Stimulated activated naive B cell treated with anti-CD40 and anti-IgM and Interleukin-4, amounts not matched to agents 10 μg/mL and 1 μg/mL and 100 μg/mL, for 72 hours (primary cell): ENCODE results near the gene RALGPS1.

Source experiments
- ATAC-seq, 2 donors: fragments of 150-1000 bp; cut with Tn5 transposase; replicated peaks; 2 replicates each; pipeline ENCODE4 v1.10.0; 2021; ENCODE audit warnings: moderate library complexity in 1 of 2
- DNase-seq: peaks from one replicate; pipeline ENCODE4 v3.0.0; 2021
- H3K27ac Mint-ChIP-seq: one replicate; pipeline ENCODE4 v1.8.0; 2022; ENCODE audit warnings: mild to moderate bottlenecking, mixed read lengths
- H3K27me3 Mint-ChIP-seq, 2 donors: one replicate each; pipeline ENCODE4 v1.8.0; 2022; ENCODE audit warnings: mixed read lengths in 2 of 2
- H3K36me3 Mint-ChIP-seq, 2 donors: one replicate each; pipeline ENCODE4 v1.8.0; 2022; ENCODE audit warnings: mixed read lengths in 2 of 2, mild to moderate bottlenecking in 1 of 2
- H3K4me1 Mint-ChIP-seq, 2 donors: one replicate each; pipeline ENCODE4 v1.8.0; 2022; ENCODE audit warnings: mixed read lengths in 2 of 2, mild to moderate bottlenecking in 1 of 2
- H3K4me3 Mint-ChIP-seq, 2 donors: one replicate each; pipeline ENCODE4 v1.8.0; 2022; ENCODE audit warnings: mild to moderate bottlenecking in 2 of 2, mixed read lengths in 2 of 2, moderate library complexity in 1 of 2
- H3K9me3 Mint-ChIP-seq, 2 donors: one replicate each; pipeline ENCODE4 v1.8.0; 2022; ENCODE audit warnings: mixed read lengths in 2 of 2, mild to moderate bottlenecking in 1 of 2

The RALGPS1 gene

DNA sequence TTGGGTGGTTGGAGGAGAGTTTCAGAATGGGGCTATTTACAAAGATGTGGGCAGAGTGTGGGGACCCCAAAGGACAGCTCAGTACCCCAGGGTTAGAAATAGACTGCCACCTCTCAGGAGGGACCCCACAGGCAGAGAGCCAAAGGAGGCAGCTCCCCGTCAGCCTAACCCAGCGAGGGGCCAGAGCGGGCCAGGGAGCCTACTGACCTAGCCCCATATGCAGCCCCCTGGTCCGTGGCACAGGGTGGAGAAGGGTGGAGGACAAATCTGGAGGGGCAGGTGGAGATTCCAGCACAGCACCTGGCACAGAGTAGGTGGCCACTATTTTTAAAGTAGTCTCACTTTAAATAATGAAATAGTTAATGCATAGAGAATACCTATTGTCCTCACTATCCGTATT is 275.0 kb downstream of the RALGPS1 start:
- DNase-seq (no peak), ATAC-seq (no peak)
- no peaks in the 10 kb centered on the region for H3K4me1 Mint-ChIP-seq
- no peaks in the 10 kb centered on the region for H3K27me3 Mint-ChIP-seq
- H3K9me3 Mint-ChIP-seq = no peaks in the 10 kb centered on the region
- H3K36me3 Mint-ChIP-seq = peaks cover 0 to 5% of the 10 kb centered on the region in 2 donors
- no peak overlapping the region for H3K27ac Mint-ChIP-seq
- no peak overlapping the region for H3K4me3 Mint-ChIP-seq

DNA sequence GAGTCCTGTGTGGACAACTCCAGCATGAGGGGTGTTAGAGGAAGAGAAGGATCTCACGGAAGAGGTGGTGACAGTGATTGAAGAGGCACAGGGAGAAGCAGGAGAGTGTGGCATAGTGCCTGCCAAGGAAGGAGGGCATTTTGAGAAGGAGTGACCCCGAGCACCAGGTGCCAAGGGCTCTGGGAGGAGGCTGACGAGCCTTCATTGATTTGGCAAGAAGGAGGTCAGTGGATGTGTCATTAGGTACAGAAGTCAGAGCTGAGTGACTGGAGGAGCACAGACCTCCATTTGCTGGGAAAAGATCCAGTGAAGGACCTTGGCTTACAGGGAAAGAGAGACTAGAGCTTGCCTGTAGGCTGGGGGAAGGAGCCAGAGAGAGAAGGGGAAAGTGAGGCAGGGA is 278.2 kb downstream of the RALGPS1 start:
- Mint-ChIP-seq H3K36me3 (peaks cover 3 to 4% of the 10 kb centered on the region in 2 donors), H3K4me3 (no peak overlapping the region), H3K4me1 (peaks cover 0 to 2% of the 10 kb centered on the region in 2 donors), H3K27me3 (no peaks in the 10 kb centered on the region), H3K27ac (no peak overlapping the region), H3K9me3 (no peaks in the 10 kb centered on the region)
- ATAC-seq (no peak), DNase-seq (no peak)

DNA sequence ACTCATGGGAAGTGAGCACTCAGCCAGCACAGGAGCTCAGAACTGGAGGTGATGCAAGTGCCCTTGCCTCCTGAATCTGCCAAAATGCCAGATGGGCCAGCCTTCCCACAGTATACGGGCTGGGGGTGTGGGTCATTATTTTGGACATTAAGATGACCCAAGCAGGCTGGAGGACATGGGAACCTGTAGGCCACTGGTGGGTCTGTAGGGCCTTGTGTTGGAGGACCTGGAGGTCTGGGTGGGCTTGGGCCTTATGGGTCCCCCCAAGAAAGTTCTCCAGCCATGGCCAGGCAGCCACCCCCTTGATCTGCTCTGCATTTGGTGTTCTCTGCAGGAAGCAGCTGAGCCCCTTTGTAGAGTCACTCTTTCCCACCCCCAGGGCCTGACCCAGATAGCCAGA is 278.9 kb downstream of the RALGPS1 start:
- Mint-ChIP-seq H3K36me3 (peaks cover 3 to 4% of the 10 kb centered on the region in 2 donors), H3K27me3 (no peaks in the 10 kb centered on the region), H3K9me3 (no peaks in the 10 kb centered on the region), H3K27ac (no peak overlapping the region), H3K4me1 (peaks cover 0 to 2% of the 10 kb centered on the region in 2 donors), H3K4me3 (no peak overlapping the region)
- DNase-seq (no peak), ATAC-seq (no peak)

DNA sequence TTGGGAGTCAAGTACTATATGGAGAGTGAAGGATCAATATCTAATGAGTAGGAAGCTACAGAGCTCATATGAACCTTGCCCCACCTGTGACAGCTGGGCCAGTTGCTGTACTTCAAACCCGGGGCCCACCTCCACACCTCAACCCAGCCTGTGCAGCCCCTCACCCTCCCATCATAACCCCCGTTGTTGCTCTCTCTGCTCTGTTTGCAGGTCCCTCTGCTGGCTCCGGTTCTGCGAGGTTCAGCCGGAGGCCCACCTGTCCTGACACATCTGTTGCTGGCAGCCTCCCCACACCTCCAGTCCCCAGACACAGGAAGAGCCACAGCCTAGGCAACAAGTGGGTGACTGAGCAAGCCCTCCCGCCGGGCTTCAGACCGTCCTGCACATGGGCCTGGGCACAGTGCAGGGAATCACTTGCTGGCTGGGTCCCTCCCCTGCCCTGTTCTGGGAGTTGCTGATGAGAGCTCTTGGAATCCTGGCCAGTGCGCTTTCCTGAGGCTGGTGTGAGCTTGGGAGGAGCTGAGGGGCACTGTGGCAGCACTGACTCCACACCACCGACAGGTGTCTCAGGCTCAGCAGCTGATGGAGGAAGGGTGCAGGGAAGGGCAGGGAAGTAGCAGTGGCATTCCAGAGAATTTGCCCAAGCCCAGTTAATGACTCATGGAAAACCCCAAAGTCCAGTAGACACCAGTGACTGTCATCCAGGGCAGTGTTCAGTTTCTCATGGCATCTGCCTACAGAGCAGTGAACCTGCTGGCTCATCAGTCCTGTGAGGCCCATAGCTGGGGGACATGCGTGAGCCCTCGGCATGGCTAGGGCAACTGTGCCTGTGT is 280.5 kb downstream of the RALGPS1 start:
- ATAC-seq (no peak), DNase-seq (no peak)
- H3K27ac Mint-ChIP-seq = no peak overlapping the region
- no peak overlapping the region for H3K4me3 Mint-ChIP-seq
- H3K27me3 Mint-ChIP-seq = no peaks in the 10 kb centered on the region
- peaks cover 3 to 4% of the 10 kb centered on the region in 2 donors for H3K36me3 Mint-ChIP-seq
- peaks cover 0 to 7% of the 10 kb centered on the region in 2 donors for H3K4me1 Mint-ChIP-seq
- no peaks in the 10 kb centered on the region for H3K9me3 Mint-ChIP-seq

DNA sequence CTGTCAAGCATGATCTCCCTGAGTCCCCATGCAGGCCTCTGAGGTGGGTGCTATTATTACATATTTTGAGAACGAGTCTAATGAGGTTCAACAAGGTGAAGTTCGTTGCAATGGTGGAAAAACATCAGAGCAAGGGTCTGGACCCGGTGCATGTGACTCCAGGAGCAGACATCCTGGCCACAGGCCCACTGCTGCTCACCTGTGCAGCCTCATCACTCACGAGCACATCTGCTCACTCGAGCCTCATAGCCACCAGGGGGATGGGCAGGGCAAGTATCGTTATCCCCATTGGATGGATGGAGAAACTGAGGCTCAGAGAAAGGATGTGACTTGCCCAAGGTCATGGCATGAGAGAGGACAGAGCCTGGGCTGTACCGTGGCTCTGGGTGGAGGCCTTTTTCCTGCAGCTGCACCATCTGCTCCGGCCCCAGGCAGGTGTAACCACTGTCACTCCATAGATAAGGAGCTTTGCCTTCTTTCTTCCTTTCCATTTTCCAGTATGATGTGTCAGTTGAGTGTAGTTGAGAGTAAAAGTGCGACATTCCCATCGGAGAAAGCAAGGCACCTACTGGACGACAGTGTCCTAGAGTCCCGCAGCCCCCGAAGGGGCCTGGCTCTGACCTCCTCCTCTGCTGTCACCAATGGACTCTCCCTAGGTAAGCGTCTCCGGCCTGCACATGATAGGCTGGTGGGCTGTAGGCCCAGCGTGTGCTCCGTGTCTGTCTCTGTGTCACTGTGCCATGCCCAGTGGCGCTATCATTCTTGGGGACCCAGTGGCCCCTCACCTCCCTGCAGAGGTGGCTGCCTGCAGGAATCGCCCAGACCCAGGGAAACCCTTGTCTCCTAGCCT is 281.6 kb downstream of the RALGPS1 start:
- Mint-ChIP-seq H3K27me3 (no peaks in the 10 kb centered on the region), H3K4me1 (peaks cover 0 to 7% of the 10 kb centered on the region in 2 donors), H3K9me3 (no peaks in the 10 kb centered on the region), H3K27ac (no peak overlapping the region), H3K4me3 (no peak overlapping the region), H3K36me3 (peaks cover 3 to 4% of the 10 kb centered on the region in 2 donors)
- no peak for DNase-seq
- ATAC-seq = no peak

DNA sequence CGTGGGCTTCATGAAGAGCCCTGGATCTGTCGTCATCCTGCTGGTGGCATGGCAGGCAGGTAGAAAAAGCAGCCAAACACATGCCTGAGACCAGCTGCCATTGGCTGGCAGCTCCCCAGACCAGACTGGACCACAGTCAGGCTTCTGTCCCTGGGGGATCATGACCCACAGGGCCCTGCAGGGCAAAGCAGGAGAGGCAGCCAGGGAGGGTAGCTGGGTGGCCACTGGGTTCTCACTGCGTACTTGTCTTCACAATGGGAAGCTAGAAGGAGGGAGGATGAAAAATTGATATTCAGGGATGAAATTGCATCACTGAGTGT is 282.2 kb downstream of the RALGPS1 start:
- Mint-ChIP-seq H3K9me3 (no peaks in the 10 kb centered on the region), H3K27me3 (no peaks in the 10 kb centered on the region), H3K36me3 (peaks cover 3 to 4% of the 10 kb centered on the region in 2 donors), H3K27ac (no peak overlapping the region), H3K4me1 (peaks cover 0 to 7% of the 10 kb centered on the region in 2 donors), H3K4me3 (no peak overlapping the region)
- ATAC-seq (no peak), DNase-seq (no peak)

DNA sequence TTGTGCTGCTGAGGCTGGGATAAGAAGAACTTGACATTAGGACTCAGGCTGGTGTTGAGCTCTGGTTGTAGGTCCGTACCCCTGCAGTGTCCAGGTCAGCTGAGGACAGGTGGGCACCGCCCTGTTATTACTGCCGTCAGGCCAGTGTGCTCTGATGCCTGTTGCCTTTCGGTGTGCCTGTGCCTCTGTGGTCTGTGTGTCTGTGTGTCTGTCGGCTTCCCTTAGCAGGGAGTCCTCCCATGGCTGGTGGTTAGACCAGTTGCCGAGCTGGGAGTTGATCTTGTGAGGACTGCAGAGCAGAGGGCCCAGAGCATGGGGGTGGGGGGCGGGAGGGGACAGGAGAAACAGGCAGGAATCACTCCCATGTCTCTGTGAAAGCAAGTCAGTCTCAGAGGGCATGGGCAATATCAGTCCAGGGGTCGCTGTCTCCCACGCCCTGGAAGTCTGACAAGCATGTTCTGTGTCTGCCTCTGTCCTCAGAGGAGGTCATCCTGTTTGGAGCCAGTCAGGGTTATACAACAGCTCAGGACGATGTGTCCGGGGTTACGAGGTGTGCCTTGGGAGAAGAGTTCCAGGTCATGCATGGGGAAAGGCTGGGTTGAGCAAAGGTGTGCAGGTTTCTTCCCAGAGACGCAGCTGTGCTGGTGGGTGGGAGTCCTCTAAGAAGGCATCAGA is 282.7 kb downstream of the RALGPS1 start:
- H3K27ac Mint-ChIP-seq = no peak overlapping the region
- H3K4me1 Mint-ChIP-seq = peaks cover 0 to 7% of the 10 kb centered on the region in 2 donors
- peaks cover 3 to 4% of the 10 kb centered on the region in 2 donors for H3K36me3 Mint-ChIP-seq
- no peak overlapping the region for H3K4me3 Mint-ChIP-seq
- no peak for DNase-seq
- H3K27me3 Mint-ChIP-seq = no peaks in the 10 kb centered on the region
- no peaks in the 10 kb centered on the region for H3K9me3 Mint-ChIP-seq
- no peak for ATAC-seq

DNA sequence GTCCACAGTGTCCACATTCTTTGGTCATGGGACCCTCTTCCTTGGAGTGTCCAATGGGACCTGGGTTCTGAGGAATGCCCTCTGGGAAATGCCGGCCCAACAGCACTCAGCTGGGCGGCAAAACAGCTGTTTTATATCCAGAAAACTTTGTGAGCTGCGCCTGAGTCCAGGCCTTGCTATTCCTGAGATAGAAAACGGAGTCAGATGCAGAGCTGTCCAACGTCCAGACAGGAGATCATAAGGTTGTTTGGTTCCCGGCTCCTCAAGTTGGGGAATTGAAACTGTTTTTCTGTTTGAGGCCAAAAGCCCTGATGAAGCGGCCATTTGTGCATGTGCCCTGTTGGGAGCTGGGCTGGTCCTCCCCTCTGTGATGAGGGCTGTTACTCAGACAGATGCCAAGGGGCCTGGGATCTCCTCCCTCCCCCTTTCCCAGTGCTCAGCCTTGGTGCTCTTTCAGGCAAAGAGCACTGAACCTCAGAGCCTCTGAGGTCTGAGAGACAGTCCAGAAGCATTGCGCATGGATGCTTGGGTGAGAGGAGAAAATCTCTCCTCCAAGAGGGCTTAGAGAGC is 283.4 kb downstream of the RALGPS1 start:
- DNase-seq = no peak
- Mint-ChIP-seq H3K9me3 (no peaks in the 10 kb centered on the region), H3K36me3 (peaks cover 3 to 4% of the 10 kb centered on the region in 2 donors), H3K4me1 (peaks cover 0 to 7% of the 10 kb centered on the region in 2 donors), H3K4me3 (no peak overlapping the region), H3K27me3 (no peaks in the 10 kb centered on the region), H3K27ac (no peak overlapping the region)
- no peak for ATAC-seq

DNA sequence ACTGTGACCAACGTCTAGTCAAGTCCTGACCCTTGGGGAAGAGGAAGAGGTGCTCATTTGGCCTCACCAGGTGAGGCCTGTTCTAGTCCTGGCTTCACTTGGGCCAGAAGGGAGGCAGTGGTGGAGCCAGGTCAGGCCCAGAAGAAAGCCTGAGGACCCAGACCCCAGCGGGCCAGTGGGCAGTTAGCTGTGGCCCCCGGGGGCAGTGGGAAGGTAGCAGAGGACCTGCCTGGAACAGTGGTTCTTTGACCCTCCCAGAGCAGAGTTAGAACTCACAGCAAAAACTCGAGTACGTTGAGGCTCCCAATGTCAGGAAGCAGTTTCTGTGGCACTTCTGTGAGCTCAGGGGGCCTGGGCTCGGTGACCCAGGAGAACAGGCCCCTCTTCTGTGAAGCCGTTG is 284.0 kb downstream of the RALGPS1 start:
- H3K27ac Mint-ChIP-seq = no peak overlapping the region
- H3K36me3 Mint-ChIP-seq = peaks cover 3 to 4% of the 10 kb centered on the region in 2 donors
- H3K9me3 Mint-ChIP-seq = no peaks in the 10 kb centered on the region
- H3K4me1 Mint-ChIP-seq = peaks cover 0 to 7% of the 10 kb centered on the region in 2 donors
- ATAC-seq (no peak), DNase-seq (no peak)
- H3K4me3 Mint-ChIP-seq = no peak overlapping the region
- no peaks in the 10 kb centered on the region for H3K27me3 Mint-ChIP-seq

DNA sequence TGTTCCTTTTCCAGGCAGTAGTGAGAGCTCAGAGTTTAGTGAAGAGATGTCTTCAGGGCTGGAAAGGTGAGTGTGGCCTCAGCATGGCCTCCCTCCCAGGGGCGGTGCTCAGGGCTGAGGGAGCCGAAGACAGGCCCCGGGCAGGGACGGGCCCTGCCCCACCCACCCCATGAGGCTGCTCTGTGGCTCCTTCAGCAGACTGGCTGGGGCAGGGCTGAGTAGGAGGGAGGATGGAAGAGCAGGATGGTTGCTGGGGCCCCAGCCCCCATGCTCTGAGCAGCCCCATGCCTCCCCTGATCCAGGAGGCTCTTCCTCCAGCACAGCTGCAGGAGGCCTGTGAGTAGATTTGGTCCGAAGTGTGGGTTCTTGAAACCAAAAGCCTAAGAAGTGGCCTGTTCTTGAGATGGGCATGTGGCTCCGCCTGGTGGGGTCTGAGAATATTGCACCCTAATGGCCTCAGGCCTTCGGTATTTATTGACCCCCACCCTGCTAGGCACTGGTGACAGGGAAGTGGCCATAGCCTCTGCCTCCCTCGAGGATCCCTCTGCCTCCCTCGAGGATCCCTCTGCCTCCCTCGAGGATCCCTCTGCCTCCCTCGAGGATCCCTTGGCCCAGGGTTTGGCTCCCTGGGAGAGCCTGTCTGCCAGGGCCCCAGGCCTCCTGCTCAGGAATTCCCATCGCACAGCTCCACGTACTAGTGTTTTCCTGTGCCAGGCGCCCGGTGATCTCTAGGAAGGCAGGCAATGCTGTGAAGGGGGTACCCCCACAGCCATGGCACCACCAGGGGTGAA is 284.6 kb downstream of the RALGPS1 start:
- no peaks in the 10 kb centered on the region for H3K27me3 Mint-ChIP-seq
- H3K4me1 Mint-ChIP-seq = peaks cover 0 to 7% of the 10 kb centered on the region in 2 donors
- H3K27ac Mint-ChIP-seq = no peak overlapping the region
- ATAC-seq (peak; percentile 87 to 89), DNase-seq (peak; percentile 68)
- no peak overlapping the region for H3K4me3 Mint-ChIP-seq
- peaks cover 3 to 4% of the 10 kb centered on the region in 2 donors for H3K36me3 Mint-ChIP-seq
- no peaks in the 10 kb centered on the region for H3K9me3 Mint-ChIP-seq

DNA sequence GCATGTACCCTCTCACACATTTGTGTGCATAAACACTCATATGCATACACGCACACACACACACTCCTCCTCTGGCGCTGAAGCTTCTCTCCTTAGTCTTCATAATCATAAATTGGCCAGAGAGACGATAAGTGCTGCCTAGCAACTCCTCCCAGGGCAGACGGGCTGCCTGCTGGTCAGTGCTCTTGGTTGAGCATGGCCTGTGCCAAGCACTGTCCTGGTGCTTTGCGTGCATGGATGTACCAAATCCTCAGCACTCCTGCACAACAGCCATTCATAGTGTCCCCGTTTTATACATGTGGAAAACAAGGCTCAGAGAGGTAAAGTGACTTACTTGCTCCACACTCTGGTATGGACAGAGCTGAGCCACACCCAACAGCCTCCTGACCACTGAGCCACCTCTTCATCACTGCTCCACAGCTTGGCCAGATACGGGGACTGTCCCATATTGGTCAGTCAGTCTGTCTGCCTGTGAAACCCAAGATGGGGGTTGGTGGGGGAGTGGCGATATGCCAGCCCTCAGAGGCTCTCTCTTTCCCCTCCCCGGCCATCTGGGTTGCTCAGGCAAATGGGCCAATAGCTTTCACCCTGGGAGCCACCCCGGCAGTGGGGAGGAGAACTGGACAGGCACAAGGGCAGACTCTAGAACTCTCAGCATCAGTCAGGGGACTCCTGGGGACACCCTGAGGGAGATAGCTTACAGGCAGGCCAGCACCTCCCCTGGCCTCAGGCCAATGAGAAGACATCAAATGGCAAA is 285.7 kb downstream of the RALGPS1 start:
- H3K9me3 Mint-ChIP-seq = no peaks in the 10 kb centered on the region
- peaks cover 3 to 4% of the 10 kb centered on the region in 2 donors for H3K36me3 Mint-ChIP-seq
- H3K27ac Mint-ChIP-seq = no peak overlapping the region
- H3K27me3 Mint-ChIP-seq = no peaks in the 10 kb centered on the region
- H3K4me3 Mint-ChIP-seq = no peak overlapping the region
- ATAC-seq (no peak), DNase-seq (no peak)
- H3K4me1 Mint-ChIP-seq = peaks cover 0 to 7% of the 10 kb centered on the region in 2 donors

DNA sequence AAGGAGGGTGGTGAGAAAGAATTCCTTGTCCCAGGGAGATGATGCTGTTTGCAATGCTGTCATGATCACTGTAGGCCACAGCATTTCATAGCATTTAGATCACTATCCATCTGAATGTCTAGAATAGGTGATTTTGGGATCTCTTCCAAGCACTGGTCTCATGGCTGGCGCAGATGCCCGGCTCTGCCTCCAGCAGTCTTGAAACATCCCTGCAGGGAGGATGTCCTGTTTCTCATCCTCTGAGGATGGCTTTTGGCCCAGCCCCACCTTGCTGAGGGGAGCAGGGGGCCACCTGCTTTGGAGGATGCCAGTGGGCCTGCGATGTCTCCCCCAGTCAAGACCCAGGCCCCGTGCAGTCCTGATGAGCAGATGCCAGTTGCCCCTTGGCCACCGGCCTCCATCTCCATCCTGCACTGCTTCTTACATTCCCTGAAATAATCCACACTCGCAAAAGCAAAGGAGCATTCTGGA is 286.5 kb downstream of the RALGPS1 start:
- Mint-ChIP-seq H3K27me3 (no peaks in the 10 kb centered on the region), H3K4me1 (peaks cover 0 to 7% of the 10 kb centered on the region in 2 donors), H3K9me3 (no peaks in the 10 kb centered on the region), H3K4me3 (no peak overlapping the region), H3K36me3 (peaks cover 0 to under 1% of the 10 kb centered on the region in 2 donors), H3K27ac (no peak overlapping the region)
- no peak for DNase-seq
- ATAC-seq = no peak

DNA sequence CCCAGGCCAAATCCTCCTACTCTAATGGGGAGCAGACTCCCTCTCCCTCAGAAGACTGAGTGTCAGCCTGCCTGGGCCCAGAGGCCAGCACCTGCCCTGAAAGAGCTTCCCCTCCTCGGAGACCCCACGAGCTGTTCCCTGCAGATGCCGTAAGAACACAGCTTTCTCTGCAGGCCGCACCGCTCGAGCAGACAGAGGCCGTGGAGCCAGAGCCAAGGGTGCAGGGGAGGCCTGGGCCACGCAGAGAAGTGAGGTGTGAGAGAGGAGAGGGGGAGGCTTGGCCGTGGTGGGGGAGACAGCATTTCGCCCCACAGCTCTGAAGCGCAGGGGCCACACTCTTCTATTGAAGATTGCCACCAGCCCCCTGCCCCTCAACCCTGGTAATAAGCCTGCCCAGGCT is 287.1 kb downstream of the RALGPS1 start:
- H3K9me3 Mint-ChIP-seq = no peaks in the 10 kb centered on the region
- ATAC-seq (no peak), DNase-seq (no peak)
- H3K4me1 Mint-ChIP-seq = peaks cover 0 to 7% of the 10 kb centered on the region in 2 donors
- no peaks in the 10 kb centered on the region for H3K27me3 Mint-ChIP-seq
- no peak overlapping the region for H3K4me3 Mint-ChIP-seq
- no peaks in the 10 kb centered on the region for H3K36me3 Mint-ChIP-seq
- H3K27ac Mint-ChIP-seq = no peak overlapping the region
